CD4-positive, alpha-beta T cell treated with Interleukin-15 for 4 hours (primary cell): ENCODE results near the gene WRNIP1.
"Not testable (repeated sequence)": the region's sequence is repeated elsewhere in the genome, so short reads cannot be mapped to it uniquely, and the experiment has no call there.

Experiments
- DNase-seq: peaks from one replicate; pipeline ENCODE4 v3.0.0-alpha.2; 2020; ENCODE audit warnings: low spot score

The WRNIP1 gene

GRCh38 chr6:2784930-2785329 is 19.7 kb downstream of the WRNIP1 start:
- DNase-seq, result no peak

GRCh38 chr6:2786269-2786668 is 21.1 kb downstream of the WRNIP1 start:
- no peak for DNase-seq

- peak; percentile 61 for DNase-seq
These were observed 25.6 kb downstream of the WRNIP1 start for GRCh38 chr6:2790588-2791449.

- no peak for DNase-seq
These were observed 26.3 kb downstream of the WRNIP1 start for GRCh38 chr6:2791450-2791974.

- DNase-seq, result no peak
These were observed 27.3 kb downstream of the WRNIP1 start for GRCh38 chr6:2792330-2793110.

GRCh38 chr6:2793534-2794151 is 28.4 kb downstream of the WRNIP1 start:
- DNase-seq, result peak; percentile 39

GRCh38 chr6:2794171-2794730 is 29.1 kb downstream of the WRNIP1 start:
- no peak for DNase-seq

GRCh38 chr6:2795162-2795561 is 30.0 kb downstream of the WRNIP1 start:
- no peak for DNase-seq

- DNase-seq, result no peak
These were observed 30.8 kb downstream of the WRNIP1 start for GRCh38 chr6:2795956-2796355.

GRCh38 chr6:2796861-2797260 is 31.7 kb downstream of the WRNIP1 start:
- DNase-seq, result no peak

GRCh38 chr6:2797564-2798031 is 32.4 kb downstream of the WRNIP1 start:
- no peak for DNase-seq

- DNase-seq, result no peak
These were observed 33.5 kb downstream of the WRNIP1 start for GRCh38 chr6:2798586-2799134.

GRCh38 chr6:2799936-2800527 is 34.8 kb downstream of the WRNIP1 start:
- no peak for DNase-seq

GRCh38 chr6:2800552-2801316 is 35.5 kb downstream of the WRNIP1 start:
- no peak for DNase-seq

- DNase-seq, result not testable (repeated sequence)
These were observed 36.5 kb downstream of the WRNIP1 start for GRCh38 chr6:2801687-2802086.

GRCh38 chr6:2802521-2803060 is 37.4 kb downstream of the WRNIP1 start:
- DNase-seq, result no peak

GRCh38 chr6:2803731-2804429 is 38.7 kb downstream of the WRNIP1 start:
- DNase-seq, result no peak

- DNase-seq, result no peak
These were observed 39.3 kb downstream of the WRNIP1 start for GRCh38 chr6:2804516-2804915.

GRCh38 chr6:2805031-2805430 is 39.8 kb downstream of the WRNIP1 start:
- DNase-seq, result no peak

GRCh38 chr6:2806644-2807043 is 41.5 kb downstream of the WRNIP1 start:
- no peak for DNase-seq
